Fibroblast of peridontal ligament (primary cell): ENCODE data around the gene TIMP1.

Experiments
- DNase-seq: peaks from one replicate; pipeline ENCODE4 v3.0.0-alpha.2; 2010; ENCODE audit errors: extremely low read depth

Gene TIMP1

GRCh38 chrX:47573341-47574075 lies 8.7 kb upstream of the TIMP1 start:
- peak; percentile 35 for DNase-seq

GRCh38 chrX:47574076-47574546 lies 8.1 kb upstream of the TIMP1 start:
- no peak for DNase-seq

- no peak for DNase-seq
These were observed 7.5 kb upstream of the TIMP1 start for GRCh38 chrX:47574547-47575301.

- DNase-seq, result no peak
These were observed 6.0 kb upstream of the TIMP1 start for GRCh38 chrX:47576021-47576898.

- DNase-seq, result no peak
These were observed 4.8 kb upstream of the TIMP1 start for GRCh38 chrX:47577424-47577823.

GRCh38 chrX:47577901-47578300 lies 4.3 kb upstream of the TIMP1 start:
- no peak for DNase-seq

GRCh38 chrX:47578692-47579091 lies 3.5 kb upstream of the TIMP1 start:
- no peak for DNase-seq

GRCh38 chrX:47579537-47579936 lies 2.7 kb upstream of the TIMP1 start:
- DNase-seq, result peak; percentile 62

GRCh38 chrX:47583240-47583861 lies 1.1 kb downstream of the TIMP1 start:
- DNase-seq, result no peak

GRCh38 chrX:47584714-47585113 lies 2.5 kb downstream of the TIMP1 start:
- no peak for DNase-seq

GRCh38 chrX:47585273-47585672 lies 3.0 kb downstream of the TIMP1 start:
- DNase-seq, result no peak

GRCh38 chrX:47586043-47586787 lies 4.0 kb downstream of the TIMP1 start:
- DNase-seq, result no peak

GRCh38 chrX:47587091-47587891 lies 5.1 kb downstream of the TIMP1 start:
- DNase-seq, result no peak

- no peak for DNase-seq
These were observed 5.9 kb downstream of the TIMP1 start for GRCh38 chrX:47587906-47588735.

- DNase-seq, result no peak
These were observed 8.7 kb downstream of the TIMP1 start for GRCh38 chrX:47590984-47591383.

GRCh38 chrX:47593522-47593921 lies 11.3 kb downstream of the TIMP1 start:
- DNase-seq, result no peak

GRCh38 chrX:47595716-47596251 lies 13.5 kb downstream of the TIMP1 start:
- DNase-seq, result peak; percentile 88

- DNase-seq, result no peak
These were observed 14.0 kb downstream of the TIMP1 start for GRCh38 chrX:47596256-47596655.

GRCh38 chrX:47597222-47597621 lies 15.0 kb downstream of the TIMP1 start:
- no peak for DNase-seq
